HEK293 (cell line): ENCODE data around the gene ZNF429.

Experiments used
- CTCF ChIA-PET: fragments of 350-600 bp; formaldehyde crosslinking; extraction: SDS; loops from one replicate; lab custom pipeline; 2021; ENCODE audit warnings: antibody characterized with exemption; lab: Yijun Ruan, JAX
- POLR2A ChIA-PET: fragments of 300-600 bp; formaldehyde crosslinking; extraction: SDS; loops from one replicate; lab custom pipeline; 2020; ENCODE audit warnings: antibody characterized with exemption, inconsistent platforms; lab: Yijun Ruan, JAX
- H3K27ac ChIP-seq: fragments of 200-500 bp; sonication (Bioruptor generic); 2 replicates; pipeline ENCODE4 v1.5.1; 2014; ENCODE audit warnings: low read depth, low read length, control low read depth, inconsistent platforms; ENCODE audit errors: extremely low read depth
- H3K36me3 ChIP-seq, 2 experiments: fragments of 200-500 bp in 1 of 2; sonication (Bioruptor generic) in 1 of 2; 1 replicate in 1 of 2; 2 replicates in 1 of 2; pipeline ENCODE4 v1.5.1; 2014 to 2017; ENCODE audit warnings: inconsistent platforms in 2 of 2, low read length in 2 of 2; ENCODE audit not compliant: control insufficient read depth in 2 of 2, insufficient read depth in 1 of 2
- H3K4me1 ChIP-seq: fragments of 200-500 bp; sonication (Bioruptor generic); 2 replicates; pipeline ENCODE4 v1.5.1; 2014; ENCODE audit warnings: mild to moderate bottlenecking, low read length, inconsistent platforms; ENCODE audit not compliant: control insufficient read depth, insufficient read depth
- H3K4me3 ChIP-seq: 2 replicates; pipeline ENCODE4 v1.5.1; 2011; ENCODE audit warnings: low read depth, mild to moderate bottlenecking, control low read depth, low read length, moderate library complexity
- H3K9me3 ChIP-seq: fragments of 200-500 bp; sonication (Bioruptor generic); 2 replicates; pipeline ENCODE4 v1.5.1; 2014; ENCODE audit warnings: low read depth, low read length, inconsistent platforms; ENCODE audit not compliant: control insufficient read depth, insufficient read depth
- FEZF1 ChIP-seq: fragments of 450-650 bp; formaldehyde crosslinking; IDR thresholded peaks from 2 replicates; pipeline ENCODE4 v1.5.1; 2016; ENCODE audit warnings: missing biosample characterization, missing genetic modification characterization
- GLIS1 ChIP-seq: fragments of 450-650 bp; formaldehyde crosslinking; IDR thresholded peaks from 2 replicates; pipeline ENCODE4 v1.5.1; 2016; ENCODE audit warnings: missing biosample characterization, missing genetic modification characterization
- GLIS2 ChIP-seq: fragments of 450-650 bp; formaldehyde crosslinking; IDR thresholded peaks from 2 replicates; pipeline ENCODE4 v1.5.1; 2016; ENCODE audit warnings: missing biosample characterization, missing genetic modification characterization
- REPIN1 ChIP-seq: fragments of 450-650 bp; formaldehyde crosslinking; IDR thresholded peaks from 2 replicates; pipeline ENCODE4 v1.5.1; 2017; ENCODE audit warnings: missing biosample characterization, missing genetic modification characterization, low read depth
- SCRT1 ChIP-seq: fragments of 450-650 bp; formaldehyde crosslinking; IDR thresholded peaks from 2 replicates; pipeline ENCODE4 v1.5.1; 2016; ENCODE audit warnings: missing biosample characterization, missing genetic modification characterization, borderline replicate concordance
- SCRT2 ChIP-seq: fragments of 450-650 bp; formaldehyde crosslinking; IDR thresholded peaks from 2 replicates; pipeline ENCODE4 v1.5.1; 2016; ENCODE audit warnings: missing biosample characterization, missing genetic modification characterization
- SP3 ChIP-seq: fragments of 450-650 bp; formaldehyde crosslinking; IDR thresholded peaks from 2 replicates; pipeline ENCODE4 v1.5.1; 2016; ENCODE audit warnings: missing biosample characterization, missing genetic modification characterization
- YY2 ChIP-seq: fragments of 450-650 bp; formaldehyde crosslinking; IDR thresholded peaks from 2 replicates; pipeline ENCODE4 v1.5.1; 2016; ENCODE audit warnings: missing biosample characterization, missing genetic modification characterization
- ZBTB26 ChIP-seq: fragments of 450-650 bp; formaldehyde crosslinking; optimal IDR thresholded peaks from 2 replicates; pipeline ENCODE3; 2016; ENCODE audit warnings: missing biosample characterization, mild to moderate bottlenecking, missing genetic modification characterization
- ZNF10 ChIP-seq: fragments of 450-650 bp; formaldehyde crosslinking; IDR thresholded peaks from 2 replicates; pipeline ENCODE4 v1.5.1; 2017; ENCODE audit warnings: missing biosample characterization, missing genetic modification characterization
- ZNF140 ChIP-seq: fragments of 450-650 bp; formaldehyde crosslinking; IDR thresholded peaks from 2 replicates; pipeline ENCODE4 v1.5.1; 2016; ENCODE audit warnings: missing biosample characterization, missing genetic modification characterization
- ZNF174 ChIP-seq: fragments of 450-650 bp; formaldehyde crosslinking; IDR thresholded peaks from 2 replicates; pipeline ENCODE4 v1.5.0; 2017; ENCODE audit warnings: missing biosample characterization, mild to moderate bottlenecking, missing genetic modification characterization
- ZNF239 ChIP-seq: fragments of 450-650 bp; formaldehyde crosslinking; IDR thresholded peaks from 2 replicates; pipeline ENCODE4 v1.5.1; 2016; ENCODE audit warnings: missing biosample characterization, missing genetic modification characterization
- ZNF24 ChIP-seq: fragments of 450-650 bp; formaldehyde crosslinking; IDR thresholded peaks from 2 replicates; pipeline ENCODE4 v1.5.1; 2016; ENCODE audit warnings: missing biosample characterization, missing genetic modification characterization
- ZNF341 ChIP-seq: fragments of 450-650 bp; formaldehyde crosslinking; IDR thresholded peaks from 2 replicates; pipeline ENCODE4; 2016; ENCODE audit warnings: low read depth, missing biosample characterization, missing genetic modification characterization
- ZNF624 ChIP-seq: fragments of 450-650 bp; formaldehyde crosslinking; IDR thresholded peaks from 2 replicates; pipeline ENCODE4 v1.5.1; 2017; ENCODE audit warnings: missing biosample characterization, missing genetic modification characterization
- ZNF664 ChIP-seq: fragments of 450-650 bp; formaldehyde crosslinking; IDR thresholded peaks from 2 replicates; pipeline ENCODE4 v1.5.1; 2016; ENCODE audit warnings: missing biosample characterization, missing genetic modification characterization
- ZNF670 ChIP-seq: fragments of 450-650 bp; formaldehyde crosslinking; IDR thresholded peaks from 2 replicates; pipeline ENCODE4 v1.5.1; 2016; ENCODE audit warnings: missing biosample characterization, missing genetic modification characterization, low read depth
- ZNF785 ChIP-seq: fragments of 450-650 bp; formaldehyde crosslinking; IDR thresholded peaks from 2 replicates; pipeline ENCODE4 v1.5.1; 2016; ENCODE audit warnings: missing biosample characterization, missing genetic modification characterization
- ZSCAN23 ChIP-seq: fragments of 450-650 bp; formaldehyde crosslinking; IDR thresholded peaks from 2 replicates; pipeline ENCODE4 v1.5.1; 2016; ENCODE audit warnings: missing biosample characterization, missing genetic modification characterization
- TF ChIP-seq, protein P1 (sequence below): fragments of 450-650 bp; formaldehyde crosslinking; IDR thresholded peaks from 2 replicates; pipeline ENCODE4 v1.5.1; 2016; ENCODE audit warnings: missing biosample characterization, missing genetic modification characterization, borderline replicate concordance
- TF ChIP-seq, protein P2 (sequence below): fragments of 450-650 bp; formaldehyde crosslinking; IDR thresholded peaks from 2 replicates; pipeline ENCODE4 v1.5.1; 2016; ENCODE audit warnings: missing biosample characterization, missing genetic modification characterization
- TF ChIP-seq, protein P3 (sequence below): fragments of 450-650 bp; formaldehyde crosslinking; IDR thresholded peaks from 2 replicates; pipeline ENCODE4 v1.5.1; 2016; ENCODE audit warnings: missing biosample characterization, missing genetic modification characterization, borderline replicate concordance

ZNF429 gene

DNA sequence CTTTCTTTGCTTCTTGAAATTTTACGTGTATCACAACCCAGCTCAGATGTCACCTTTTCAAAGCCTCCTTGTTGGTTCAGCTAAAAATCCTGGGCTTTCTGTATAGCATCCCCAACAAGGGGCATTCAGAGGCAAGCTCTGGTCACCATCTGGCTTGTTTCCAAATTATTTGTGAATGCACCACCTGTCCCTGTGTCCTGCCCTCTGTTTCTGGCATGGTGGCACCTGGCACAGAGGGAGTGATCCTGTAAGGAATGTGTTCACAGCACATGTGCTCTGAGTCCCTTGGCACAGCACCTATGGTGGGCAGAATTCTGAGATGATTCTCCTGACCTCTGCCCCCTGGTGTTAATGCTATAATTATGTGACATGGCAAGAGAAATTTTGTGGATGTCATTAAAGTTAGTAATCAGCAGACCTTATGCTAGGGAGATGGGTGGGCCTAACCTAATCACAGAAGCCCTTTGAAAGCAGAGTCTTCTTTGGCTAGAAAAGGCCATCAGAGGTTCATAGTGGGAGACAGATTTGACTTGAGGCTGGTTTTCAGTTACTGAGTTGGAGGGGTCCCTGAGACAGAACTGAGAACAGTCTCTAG lies 76.3 kb downstream of the ZNF429 start:
- no peak overlapping the region for H3K27ac ChIP-seq
- no peak for TF ChIP-seq SCRT2 (tag by site-specific recombination)
- TF ChIP-seq ZNF624 (tag by site-specific recombination) = no peak
- no peak for TF ChIP-seq ZNF664 (tag by site-specific recombination)
- no peak for TF ChIP-seq ZNF174 (tag by site-specific recombination)
- no peak for TF ChIP-seq ZNF670
- TF ChIP-seq ZNF10 (tag by site-specific recombination) = no peak
- TF ChIP-seq, protein P1, sequence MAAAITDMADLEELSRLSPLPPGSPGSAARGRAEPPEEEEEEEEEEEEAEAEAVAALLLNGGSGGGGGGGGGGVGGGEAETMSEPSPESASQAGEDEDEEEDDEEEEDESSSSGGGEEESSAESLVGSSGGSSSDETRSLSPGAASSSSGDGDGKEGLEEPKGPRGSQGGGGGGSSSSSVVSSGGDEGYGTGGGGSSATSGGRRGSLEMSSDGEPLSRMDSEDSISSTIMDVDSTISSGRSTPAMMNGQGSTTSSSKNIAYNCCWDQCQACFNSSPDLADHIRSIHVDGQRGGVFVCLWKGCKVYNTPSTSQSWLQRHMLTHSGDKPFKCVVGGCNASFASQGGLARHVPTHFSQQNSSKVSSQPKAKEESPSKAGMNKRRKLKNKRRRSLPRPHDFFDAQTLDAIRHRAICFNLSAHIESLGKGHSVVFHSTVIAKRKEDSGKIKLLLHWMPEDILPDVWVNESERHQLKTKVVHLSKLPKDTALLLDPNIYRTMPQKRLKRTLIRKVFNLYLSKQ (tag by site-specific recombination) = no peak
- no peak for TF ChIP-seq SP3 (tag by site-specific recombination)
- no peak for TF ChIP-seq ZSCAN23 (tag by site-specific recombination)
- no peak for TF ChIP-seq ZBTB26
- TF ChIP-seq ZNF341 (tag by site-specific recombination) = no peak
- no peak for TF ChIP-seq REPIN1 (tag by site-specific recombination)
- TF ChIP-seq, all 188 proteins: peak for 0
- no peaks in the 10 kb centered on the region for H3K36me3 ChIP-seq
- POLR2A ChIA-PET = no interaction called here
- H3K4me1 ChIP-seq = no peaks in the 10 kb centered on the region
- no peak overlapping the region for H3K4me3 ChIP-seq
- H3K9me3 ChIP-seq = no peaks in the 10 kb centered on the region; the same call in 1 of the 2 replicates
- CTCF ChIA-PET = no interaction called here

DNA sequence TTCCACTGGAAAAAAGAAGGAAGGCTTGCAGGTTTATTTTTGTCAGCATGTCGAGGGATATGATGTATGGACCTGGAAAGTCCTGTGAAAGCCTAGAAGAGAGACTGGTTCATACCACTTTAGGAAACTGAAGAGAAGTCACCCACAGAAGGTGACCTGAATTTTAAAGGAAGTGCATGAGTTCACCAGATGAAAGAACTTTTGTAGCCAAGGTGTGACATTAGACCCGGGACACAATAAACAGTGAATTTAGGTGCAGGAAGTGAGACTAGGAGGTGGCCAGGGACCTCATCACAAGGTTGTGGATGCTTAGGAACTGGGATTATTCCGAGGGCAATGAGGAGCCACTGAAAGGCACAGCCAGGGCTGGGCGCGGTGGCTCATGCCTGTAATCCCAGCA lies 79.1 kb downstream of the ZNF429 start:
- Histone ChIP-seq H3K27ac (no peak overlapping the region), H3K4me3 (no peak overlapping the region), H3K4me1 (no peaks in the 10 kb centered on the region), H3K36me3 (no peaks in the 10 kb centered on the region), H3K9me3 (no peaks in the 10 kb centered on the region)
- ChIA-PET POLR2A (no interaction called here), CTCF (interaction anchor here (0.6 kb wide), 1 partner anchor 515 kb away, joined by 3 read pairs; no protein-coding TSS in a partner anchor)
- TF ChIP-seq, protein P2, sequence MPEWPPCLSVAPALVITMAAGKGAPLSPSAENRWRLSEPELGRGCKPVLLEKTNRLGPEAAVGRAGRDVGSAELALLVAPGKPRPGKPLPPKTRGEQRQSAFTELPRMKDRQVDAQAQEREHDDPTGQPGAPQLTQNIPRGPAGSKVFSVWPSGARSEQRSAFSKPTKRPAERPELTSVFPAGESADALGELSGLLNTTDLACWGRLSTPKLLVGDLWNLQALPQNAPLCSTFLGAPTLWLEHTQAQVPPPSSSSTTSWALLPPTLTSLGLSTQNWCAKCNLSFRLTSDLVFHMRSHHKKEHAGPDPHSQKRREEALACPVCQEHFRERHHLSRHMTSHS (tag by site-specific recombination) = no peak
- no peak for TF ChIP-seq ZNF140
- TF ChIP-seq, protein P3, sequence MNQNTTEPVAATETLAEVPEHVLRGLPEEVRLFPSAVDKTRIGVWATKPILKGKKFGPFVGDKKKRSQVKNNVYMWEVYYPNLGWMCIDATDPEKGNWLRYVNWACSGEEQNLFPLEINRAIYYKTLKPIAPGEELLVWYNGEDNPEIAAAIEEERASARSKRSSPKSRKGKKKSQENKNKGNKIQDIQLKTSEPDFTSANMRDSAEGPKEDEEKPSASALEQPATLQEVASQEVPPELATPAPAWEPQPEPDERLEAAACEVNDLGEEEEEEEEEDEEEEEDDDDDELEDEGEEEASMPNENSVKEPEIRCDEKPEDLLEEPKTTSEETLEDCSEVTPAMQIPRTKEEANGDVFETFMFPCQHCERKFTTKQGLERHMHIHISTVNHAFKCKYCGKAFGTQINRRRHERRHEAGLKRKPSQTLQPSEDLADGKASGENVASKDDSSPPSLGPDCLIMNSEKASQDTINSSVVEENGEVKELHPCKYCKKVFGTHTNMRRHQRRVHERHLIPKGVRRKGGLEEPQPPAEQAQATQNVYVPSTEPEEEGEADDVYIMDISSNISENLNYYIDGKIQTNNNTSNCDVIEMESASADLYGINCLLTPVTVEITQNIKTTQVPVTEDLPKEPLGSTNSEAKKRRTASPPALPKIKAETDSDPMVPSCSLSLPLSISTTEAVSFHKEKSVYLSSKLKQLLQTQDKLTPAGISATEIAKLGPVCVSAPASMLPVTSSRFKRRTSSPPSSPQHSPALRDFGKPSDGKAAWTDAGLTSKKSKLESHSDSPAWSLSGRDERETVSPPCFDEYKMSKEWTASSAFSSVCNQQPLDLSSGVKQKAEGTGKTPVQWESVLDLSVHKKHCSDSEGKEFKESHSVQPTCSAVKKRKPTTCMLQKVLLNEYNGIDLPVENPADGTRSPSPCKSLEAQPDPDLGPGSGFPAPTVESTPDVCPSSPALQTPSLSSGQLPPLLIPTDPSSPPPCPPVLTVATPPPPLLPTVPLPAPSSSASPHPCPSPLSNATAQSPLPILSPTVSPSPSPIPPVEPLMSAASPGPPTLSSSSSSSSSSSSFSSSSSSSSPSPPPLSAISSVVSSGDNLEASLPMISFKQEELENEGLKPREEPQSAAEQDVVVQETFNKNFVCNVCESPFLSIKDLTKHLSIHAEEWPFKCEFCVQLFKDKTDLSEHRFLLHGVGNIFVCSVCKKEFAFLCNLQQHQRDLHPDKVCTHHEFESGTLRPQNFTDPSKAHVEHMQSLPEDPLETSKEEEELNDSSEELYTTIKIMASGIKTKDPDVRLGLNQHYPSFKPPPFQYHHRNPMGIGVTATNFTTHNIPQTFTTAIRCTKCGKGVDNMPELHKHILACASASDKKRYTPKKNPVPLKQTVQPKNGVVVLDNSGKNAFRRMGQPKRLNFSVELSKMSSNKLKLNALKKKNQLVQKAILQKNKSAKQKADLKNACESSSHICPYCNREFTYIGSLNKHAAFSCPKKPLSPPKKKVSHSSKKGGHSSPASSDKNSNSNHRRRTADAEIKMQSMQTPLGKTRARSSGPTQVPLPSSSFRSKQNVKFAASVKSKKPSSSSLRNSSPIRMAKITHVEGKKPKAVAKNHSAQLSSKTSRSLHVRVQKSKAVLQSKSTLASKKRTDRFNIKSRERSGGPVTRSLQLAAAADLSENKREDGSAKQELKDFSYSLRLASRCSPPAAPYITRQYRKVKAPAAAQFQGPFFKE (tag by site-specific recombination) = no peak
- no peak for TF ChIP-seq ZNF785 (tag by site-specific recombination)
- TF ChIP-seq ZNF24 = no peak
- TF ChIP-seq GLIS2 = no peak
- no peak for TF ChIP-seq YY2 (tag by site-specific recombination)
- no peak for TF ChIP-seq ZNF239 (tag by site-specific recombination)
- TF ChIP-seq SCRT1 (tag by site-specific recombination) = no peak
- no peak for TF ChIP-seq GLIS1 (tag by site-specific recombination)
- no peak for TF ChIP-seq FEZF1 (tag by site-specific recombination)
